Ovary (tissue), 3 donors: Measurements from ENCODE around the gene FSTL5.

ENCODE experiments used
- EP300 ChIP-seq: sonication (generic); formaldehyde crosslinking; IDR thresholded peaks from one replicate; pipeline ENCODE4 v1.6.1; 2017; ENCODE audit warnings: antibody characterized with exemption
- POLR2A ChIP-seq: fragments of 450-650 bp; IDR thresholded peaks from one replicate; pipeline ENCODE4 v1.6.1; 2017; ENCODE audit warnings: antibody characterized with exemption, mild to moderate bottlenecking, moderate library complexity
- TF ChIP-seq, protein P1 (sequence below), 3 donors: fragments of 450-650 bp in 2 of 3; fragments of 200-600 bp in 1 of 3; IDR thresholded peaks; one replicate each; pipeline versions ENCODE4 v1.5.1 to v1.8.0; 2016 to 2022; ENCODE audit warnings: antibody characterized with exemption in 3 of 3, mild to moderate bottlenecking in 1 of 3
- donor health status: DM: no; HTN: no; CAD: no.

- TF ChIP-seq POLR2A (no peak), EP300 (no peak)
- TF ChIP-seq, protein P1, sequence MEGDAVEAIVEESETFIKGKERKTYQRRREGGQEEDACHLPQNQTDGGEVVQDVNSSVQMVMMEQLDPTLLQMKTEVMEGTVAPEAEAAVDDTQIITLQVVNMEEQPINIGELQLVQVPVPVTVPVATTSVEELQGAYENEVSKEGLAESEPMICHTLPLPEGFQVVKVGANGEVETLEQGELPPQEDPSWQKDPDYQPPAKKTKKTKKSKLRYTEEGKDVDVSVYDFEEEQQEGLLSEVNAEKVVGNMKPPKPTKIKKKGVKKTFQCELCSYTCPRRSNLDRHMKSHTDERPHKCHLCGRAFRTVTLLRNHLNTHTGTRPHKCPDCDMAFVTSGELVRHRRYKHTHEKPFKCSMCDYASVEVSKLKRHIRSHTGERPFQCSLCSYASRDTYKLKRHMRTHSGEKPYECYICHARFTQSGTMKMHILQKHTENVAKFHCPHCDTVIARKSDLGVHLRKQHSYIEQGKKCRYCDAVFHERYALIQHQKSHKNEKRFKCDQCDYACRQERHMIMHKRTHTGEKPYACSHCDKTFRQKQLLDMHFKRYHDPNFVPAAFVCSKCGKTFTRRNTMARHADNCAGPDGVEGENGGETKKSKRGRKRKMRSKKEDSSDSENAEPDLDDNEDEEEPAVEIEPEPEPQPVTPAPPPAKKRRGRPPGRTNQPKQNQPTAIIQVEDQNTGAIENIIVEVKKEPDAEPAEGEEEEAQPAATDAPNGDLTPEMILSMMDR (IDR thresholded peaks at IDR 0.05): no peak
These were observed 102.6 kb downstream of the FSTL5 start for GRCh38 chr4:162061214-162061613.
